Stimulated activated CD4-positive, alpha-beta T cell treated with anti-CD3 and anti-CD28 coated beads, Interleukin-12 subunit alpha, Interleukin-12 subunit beta, amount 100 ng/mL, for 48 hours (primary cell): ENCODE results near the gene PRMT1.
A peak's percentile ranks its signal among the peaks of the same experiment; 100 is the strongest.

Experiments used
- DNase-seq, 3 donors: peaks; one replicate each; pipeline ENCODE4 v3.0.0-alpha.2; 2020; ENCODE audit warnings: low read depth in 2 of 3, low spot score in 1 of 3

Gene PRMT1

DNA sequence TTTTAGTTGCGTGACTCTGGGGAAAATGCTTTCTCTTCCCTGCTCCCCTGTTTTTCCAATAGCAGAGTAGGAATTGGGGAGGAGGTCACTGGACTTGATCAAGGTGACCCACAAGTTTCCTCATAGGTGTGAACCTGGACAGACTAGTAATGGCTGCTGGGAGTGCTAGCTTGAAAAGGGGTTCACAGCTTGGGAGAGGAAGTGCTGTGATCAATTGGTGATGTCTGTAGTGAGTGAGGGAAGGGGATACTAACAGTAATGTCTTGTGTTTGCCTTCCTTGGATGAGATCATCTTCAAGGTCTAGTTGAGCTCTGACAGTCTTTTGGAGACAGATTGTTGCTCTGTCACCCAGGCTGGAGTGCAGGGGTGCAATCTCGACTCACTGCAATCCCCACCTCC lies 9.6 kb upstream of the PRMT1 start:
- DNase-seq: no peak

DNA sequence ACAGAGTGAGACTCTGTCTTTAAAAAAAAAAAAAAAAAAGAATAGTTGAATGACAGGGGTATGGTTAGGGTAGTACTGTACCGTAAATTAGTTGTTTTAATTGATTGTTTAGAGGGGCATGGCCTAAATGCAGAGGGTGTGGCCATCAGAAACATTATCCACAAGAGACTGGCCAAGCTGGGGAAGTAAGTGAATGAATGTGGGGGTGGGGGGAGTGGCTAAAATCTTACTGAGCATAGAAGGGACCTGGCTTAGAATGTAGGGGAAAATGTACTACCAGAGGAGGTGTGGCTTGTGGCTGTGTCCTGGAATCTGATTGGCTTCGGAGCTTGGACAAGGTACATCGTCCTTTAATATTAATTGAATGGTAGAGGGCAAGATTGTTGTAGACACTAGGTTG lies 7.6 kb upstream of the PRMT1 start:
- no peak for DNase-seq

DNA sequence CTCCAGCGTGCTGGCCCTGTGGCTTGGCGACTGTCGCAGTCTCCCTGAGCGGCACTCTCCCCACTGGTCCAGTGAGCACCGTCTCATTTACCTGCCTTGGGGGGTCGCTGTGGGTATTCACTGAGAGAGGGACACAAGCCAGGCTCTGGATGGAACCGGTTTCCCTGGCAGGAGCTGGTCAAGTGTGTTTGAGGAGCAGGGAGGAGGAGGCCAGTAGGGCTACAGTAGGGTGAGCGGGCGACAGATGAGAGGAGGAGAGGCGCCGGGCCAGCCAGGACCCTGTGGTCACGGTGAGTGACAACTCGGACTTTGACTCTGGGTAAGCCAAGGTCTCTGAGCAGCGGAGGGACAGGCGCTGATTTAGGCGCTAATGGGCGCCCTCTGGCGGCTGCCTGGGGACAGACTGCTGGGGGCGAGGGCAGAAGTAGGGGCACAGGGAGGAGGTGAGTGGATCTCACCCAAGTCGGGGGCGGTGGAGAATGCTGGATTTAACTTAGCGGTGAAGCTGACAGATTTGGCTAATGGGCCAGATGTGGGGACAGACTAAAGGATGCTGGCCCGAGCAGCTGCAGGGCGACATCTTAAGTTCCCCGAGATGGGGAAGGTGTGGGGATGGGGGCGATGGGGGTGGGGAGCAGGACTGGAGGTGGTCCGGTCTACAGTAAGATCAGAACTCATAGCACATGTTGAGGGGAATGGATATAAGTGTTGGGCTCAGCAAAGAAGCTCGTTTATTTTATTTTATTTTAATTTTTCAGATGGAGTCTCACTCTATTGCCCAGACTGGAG lies 4.7 kb upstream of the PRMT1 start:
- peak in 2 of 3 donors; percentile 68 to 77 for DNase-seq

DNA sequence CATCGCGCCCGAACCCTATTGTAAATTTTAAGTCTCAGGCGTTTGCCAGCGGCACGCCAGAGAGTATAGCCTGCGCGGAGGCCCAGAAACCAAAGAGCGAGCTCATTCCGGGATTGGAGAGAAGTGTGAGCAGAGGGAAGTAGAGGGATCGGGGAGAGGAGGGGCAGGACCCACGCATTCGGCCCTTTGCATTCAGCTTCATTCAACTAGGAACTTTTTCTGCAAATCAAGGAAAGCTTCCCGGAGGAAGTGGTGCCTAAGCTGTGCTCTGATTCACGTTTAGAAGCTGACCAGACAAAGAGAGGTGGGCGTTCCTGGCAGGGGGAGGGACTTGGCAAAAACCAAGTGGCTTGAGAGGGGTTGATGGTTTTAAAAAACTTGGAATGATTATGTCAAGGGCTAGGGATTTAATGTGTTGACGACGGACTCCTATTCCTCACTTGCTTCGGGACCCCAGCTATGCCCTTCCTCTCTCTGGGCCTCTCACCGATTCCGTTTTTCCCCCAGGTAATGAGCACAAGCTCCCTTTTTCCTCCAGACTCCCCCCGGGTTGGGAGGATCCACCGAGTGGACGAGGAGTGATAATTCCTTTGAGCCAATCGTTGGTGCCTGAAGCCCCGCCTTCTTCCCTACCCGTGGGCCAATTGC lies 811 bp upstream of the PRMT1 start:
- DNase-seq: peak in 1 of 3 donors; percentile 66

- DNase-seq: peak; percentile 99 to 100 (median 99)
These were observed 264 bp upstream of the PRMT1 start for GRCh38 chr19:49676784-49677230.

DNA sequence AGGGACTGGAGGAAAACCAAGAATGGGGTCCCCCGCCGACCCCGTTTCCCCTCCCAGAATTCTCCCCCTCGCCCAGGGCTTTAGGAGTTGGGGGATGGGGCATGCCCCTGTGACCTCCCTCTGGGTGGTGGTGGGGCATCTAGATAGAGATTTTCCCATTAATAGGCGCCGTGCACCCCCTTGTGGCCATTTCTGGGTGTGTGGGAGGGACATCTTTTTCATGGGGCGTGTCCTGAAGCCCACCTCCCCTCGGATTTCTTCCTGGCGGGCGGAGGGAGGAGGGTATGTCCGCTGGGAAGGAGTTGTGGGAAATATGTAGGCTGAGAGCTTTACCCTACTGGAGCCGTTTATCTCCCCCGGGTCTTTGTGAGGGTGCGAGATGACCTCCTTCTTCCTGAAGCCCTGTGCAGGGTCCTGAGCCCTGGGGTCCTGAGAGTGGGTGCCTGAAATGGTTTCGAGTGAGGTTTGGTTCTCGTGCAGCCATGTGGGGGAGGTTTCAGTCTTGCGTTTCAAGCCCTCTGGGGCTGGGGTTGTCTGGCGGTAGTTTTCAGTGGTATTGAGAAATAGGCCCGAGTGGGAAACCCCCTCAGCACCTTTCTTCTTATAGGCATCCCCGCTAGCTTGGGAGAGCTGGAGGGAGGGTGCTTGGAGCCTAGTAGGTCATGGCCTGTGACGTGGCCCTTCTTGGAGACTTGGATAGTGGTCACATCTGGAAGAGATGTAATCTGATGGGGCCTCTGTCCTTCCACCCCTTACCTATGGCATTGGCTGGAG lies 1.0 kb downstream of the PRMT1 start:
- peak; percentile 76 to 82 (median 76) for DNase-seq

- no peak for DNase-seq
These were observed 2.1 kb downstream of the PRMT1 start for GRCh38 chr19:49678985-49679770.

- DNase-seq: no peak
These were observed 2.8 kb downstream of the PRMT1 start for GRCh38 chr19:49679771-49680413.

GRCh38 chr19:49680421-49681351 lies 3.6 kb downstream of the PRMT1 start:
- peak; percentile 88 to 98 (median 93) for DNase-seq

- DNase-seq: no peak
These were observed 4.8 kb downstream of the PRMT1 start for GRCh38 chr19:49681830-49682229.

DNA sequence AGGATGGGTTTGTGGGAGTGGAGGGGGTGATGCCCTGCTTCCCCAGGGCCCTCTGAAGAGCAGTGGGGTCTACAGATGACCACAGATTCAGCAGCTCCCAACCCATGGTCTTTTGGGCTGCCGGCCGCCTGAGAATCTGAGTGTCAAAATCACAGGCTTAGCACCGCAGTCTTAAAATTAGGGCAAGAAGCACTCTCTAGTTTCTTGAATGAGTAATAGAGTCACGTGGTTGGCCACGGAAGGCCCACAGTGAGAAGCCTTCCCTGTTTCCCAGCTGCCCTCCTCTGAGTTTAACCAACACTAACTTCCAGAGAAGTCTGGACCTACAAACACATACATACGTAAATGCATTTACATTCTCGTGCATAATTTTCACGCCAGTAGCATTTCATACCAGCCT lies 5.2 kb downstream of the PRMT1 start:
- DNase-seq: no peak

GRCh38 chr19:49683814-49684250 lies 6.8 kb downstream of the PRMT1 start:
- DNase-seq: no peak

- DNase-seq: no peak
These were observed 7.3 kb downstream of the PRMT1 start for GRCh38 chr19:49684251-49684982.

GRCh38 chr19:49684983-49685553 lies 8.0 kb downstream of the PRMT1 start:
- no peak for DNase-seq

DNA sequence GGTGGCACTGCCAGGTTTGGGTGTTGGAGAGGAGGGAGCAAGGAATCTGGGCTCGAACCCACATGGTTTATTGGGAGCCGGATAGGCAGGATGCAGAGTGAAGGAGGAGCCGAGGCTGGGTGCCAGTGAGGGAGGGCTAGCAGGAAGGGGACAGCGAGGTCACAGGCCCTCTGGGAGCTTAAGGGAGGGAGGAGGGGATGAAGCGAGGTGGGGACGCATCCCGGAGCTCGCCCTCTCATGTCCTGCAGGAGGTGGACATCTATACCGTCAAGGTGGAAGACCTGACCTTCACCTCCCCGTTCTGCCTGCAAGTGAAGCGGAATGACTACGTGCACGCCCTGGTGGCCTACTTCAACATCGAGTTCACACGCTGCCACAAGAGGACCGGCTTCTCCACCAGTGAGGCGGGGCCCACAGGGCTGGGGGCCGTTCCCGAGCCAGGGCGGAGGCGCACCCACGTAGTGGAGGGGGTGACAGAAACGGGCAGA lies 8.8 kb downstream of the PRMT1 start:
- no peak for DNase-seq

DNA sequence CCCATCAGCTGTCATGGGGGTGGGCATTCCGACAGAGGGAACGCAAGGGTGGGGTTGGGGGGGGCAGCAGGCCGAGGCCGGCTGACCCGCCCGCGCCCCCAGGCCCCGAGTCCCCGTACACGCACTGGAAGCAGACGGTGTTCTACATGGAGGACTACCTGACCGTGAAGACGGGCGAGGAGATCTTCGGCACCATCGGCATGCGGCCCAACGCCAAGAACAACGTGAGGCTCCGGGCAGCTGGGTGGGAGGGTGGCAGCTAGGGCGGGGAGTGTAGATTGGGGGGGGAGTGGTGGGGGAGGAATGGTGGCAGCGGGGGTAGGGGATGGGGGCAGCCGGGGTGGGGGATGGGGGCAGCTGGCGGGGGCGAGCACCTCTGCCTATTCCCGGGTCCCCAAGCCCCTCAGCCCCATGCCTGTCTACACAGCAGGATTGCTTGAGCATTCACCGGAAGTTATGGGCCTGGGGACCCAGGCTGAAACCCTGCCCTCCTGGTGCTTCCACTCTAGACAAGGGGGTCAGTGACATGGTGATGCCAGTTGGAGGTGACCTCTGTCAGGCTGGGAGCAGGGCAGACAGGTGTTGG lies 9.5 kb downstream of the PRMT1 start:
- no peak for DNase-seq

GRCh38 chr19:49687150-49687549 lies 10.1 kb downstream of the PRMT1 start:
- no peak for DNase-seq
